Activated T-cell treated with anti-CD3 and anti-CD28 coated beads, Interleukin-2, amount 50 U/mL, for 48 hours (primary cell): ENCODE results near the gene CSNK1A1.
"Not testable (repeated sequence)": the region's sequence is repeated elsewhere in the genome, so short reads cannot be mapped to it uniquely, and the experiment has no call there.

Experiments used
- DNase-seq, 2 experiments: peaks; one replicate each; pipeline ENCODE4 v3.0.0-alpha.2; 2020

The CSNK1A1 gene

GRCh38 chr5:149572170-149572569 is 20.9 kb upstream of the CSNK1A1 start:
- DNase-seq = no peak

GRCh38 chr5:149567226-149567625 is 16.0 kb upstream of the CSNK1A1 start:
- DNase-seq = no peak

DNA sequence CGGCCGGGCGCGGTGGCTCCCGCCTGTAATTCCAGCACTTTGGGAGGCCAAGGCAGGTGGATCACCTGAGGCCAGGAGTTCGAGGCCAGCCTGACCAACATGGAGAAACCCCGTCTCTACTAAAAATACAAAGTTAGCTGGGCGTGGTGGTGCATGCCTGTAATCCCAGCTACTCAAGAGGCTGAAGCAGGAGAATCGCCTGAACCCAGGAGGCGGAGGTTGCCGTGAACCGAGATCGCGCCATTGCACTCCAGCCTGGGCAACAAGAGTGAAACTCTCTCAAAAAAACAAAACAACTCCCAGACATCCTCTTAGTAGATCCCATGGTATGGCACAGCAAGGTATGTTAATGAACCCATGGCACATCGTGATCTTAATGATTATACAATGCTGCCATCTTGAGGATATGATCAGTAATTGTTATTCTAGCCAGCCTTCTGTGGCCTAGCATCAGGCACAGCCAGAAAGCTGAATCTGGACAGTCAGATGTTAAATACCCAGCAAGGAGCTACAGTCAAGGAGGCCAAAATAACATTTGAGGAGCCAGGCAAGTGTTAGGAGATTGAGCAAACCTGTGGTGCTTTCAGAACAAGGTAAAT is 13.4 kb upstream of the CSNK1A1 start:
- peak; percentile 40 to 47 for DNase-seq

DNA sequence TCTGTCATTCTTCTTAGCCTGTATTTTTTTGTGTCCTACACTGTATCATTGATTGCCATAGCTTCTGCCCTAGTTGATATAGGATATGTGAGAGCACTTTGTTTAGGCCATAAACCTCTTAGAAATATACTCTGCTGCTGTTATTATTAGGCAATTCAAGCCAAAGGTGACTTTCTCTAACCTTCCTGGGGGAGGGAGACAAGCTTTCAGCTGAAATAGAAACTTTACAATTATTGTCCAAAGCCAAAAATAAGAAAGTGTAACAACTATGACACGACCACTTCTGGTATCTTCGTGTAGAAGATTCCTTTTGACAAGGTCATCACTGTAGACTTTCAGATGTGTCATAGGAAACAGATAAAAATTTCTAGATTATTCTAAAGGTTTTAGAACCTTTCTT is 12.2 kb upstream of the CSNK1A1 start:
- no peak for DNase-seq

GRCh38 chr5:149561848-149562247 is 10.6 kb upstream of the CSNK1A1 start:
- no peak for DNase-seq

DNA sequence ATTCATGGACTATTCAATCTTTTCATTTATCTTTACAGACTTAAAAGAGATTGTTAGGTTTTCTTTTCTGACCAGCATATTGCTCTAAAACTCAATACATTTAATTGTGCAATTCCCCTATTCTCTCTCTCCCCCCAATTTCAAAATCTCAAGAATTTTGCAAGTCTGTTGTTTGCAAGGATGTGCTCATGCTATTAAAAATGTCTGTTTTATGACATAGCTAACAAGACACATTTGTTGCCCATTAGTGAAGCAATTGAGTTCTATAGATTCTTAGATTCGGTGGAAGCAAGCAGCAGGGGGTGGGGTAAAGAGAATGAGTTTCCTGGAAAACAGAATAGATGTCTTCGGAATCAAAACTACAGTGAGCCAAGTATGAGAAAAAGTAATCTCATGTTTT is 8.5 kb upstream of the CSNK1A1 start:
- DNase-seq = no peak

DNA sequence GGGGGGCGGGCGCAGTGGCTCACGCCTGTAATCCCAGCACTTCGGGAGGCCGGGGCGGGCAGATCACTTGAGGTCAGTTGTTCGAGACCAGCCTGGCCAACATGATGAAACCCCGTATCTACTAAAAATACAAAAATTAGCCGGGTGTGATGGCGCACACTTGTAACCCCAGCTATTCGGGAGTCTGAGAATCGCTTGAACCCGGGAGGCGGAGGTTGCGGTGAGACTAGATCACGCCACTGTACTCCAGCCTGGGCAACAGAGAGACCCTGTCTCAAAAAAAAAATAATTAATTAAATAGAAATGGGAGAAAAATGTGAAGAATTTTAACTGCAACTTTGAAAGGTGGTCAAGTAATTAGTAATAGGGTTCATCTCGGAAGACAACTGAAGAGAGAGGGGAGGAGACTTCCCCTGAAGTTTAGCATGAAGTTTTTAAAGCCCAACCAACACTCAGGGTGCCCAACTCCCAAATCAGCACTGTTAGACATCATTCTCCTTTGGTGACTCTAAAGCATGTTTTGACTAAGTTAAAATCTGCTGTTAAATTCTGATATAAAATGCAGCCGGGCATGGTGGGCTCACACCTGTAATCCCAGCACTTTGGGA is 1.4 kb upstream of the CSNK1A1 start:
- DNase-seq = no peak

- DNase-seq = no peak
Measured at GRCh38 chr5:149552038-149552494, 827 bp upstream of the CSNK1A1 start.

DNA sequence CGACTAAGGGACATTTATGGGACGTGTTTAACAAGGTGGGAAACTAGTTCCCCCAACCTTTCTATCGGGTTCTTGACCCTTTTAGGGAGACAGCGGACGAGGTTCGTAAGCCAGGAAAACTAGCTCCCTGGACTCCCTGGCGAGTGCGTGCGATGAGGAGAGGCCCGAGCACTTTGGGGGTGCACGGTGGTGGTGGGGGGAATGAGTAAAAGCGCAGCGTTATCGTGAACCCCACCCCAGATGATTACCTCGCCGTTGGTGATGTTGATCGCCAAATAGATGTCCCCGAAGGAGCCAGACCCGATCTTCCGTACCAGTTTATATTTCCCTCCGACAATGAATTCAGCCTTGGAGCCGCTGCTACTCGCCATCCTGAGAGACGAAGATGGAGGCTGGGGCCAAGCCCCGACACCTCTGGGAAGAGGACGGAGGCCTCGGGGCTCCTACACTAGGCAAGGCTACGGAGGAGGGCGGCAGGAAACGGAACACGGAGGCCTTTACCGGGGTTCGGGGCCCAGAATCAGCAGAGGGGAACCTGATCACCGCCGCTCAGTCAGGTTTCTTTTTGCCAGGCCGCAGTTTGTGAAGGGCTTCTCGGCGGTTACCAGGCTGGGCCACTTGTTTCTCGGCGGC is 529 bp downstream of the CSNK1A1 start:
- no peak for DNase-seq

DNA sequence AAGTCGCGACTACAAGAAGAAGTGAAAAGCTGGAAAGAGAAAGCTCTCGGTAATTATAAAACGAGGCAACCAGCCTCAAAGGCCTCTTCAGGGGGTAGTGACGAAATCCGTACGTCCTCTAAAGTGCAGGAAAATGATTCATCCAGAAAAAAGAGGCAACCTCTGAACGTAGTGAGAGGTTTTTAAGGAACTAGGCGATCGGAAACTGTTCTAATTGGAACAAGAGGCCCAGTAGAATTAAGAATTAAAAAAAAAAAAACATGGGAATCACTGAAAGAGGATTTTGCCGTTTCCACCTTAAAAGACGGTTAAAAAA is 1.0 kb downstream of the CSNK1A1 start:
- DNase-seq = no peak

GRCh38 chr5:149549461-149550267 is 1.6 kb downstream of the CSNK1A1 start:
- DNase-seq = peak; percentile 59 to 63

DNA sequence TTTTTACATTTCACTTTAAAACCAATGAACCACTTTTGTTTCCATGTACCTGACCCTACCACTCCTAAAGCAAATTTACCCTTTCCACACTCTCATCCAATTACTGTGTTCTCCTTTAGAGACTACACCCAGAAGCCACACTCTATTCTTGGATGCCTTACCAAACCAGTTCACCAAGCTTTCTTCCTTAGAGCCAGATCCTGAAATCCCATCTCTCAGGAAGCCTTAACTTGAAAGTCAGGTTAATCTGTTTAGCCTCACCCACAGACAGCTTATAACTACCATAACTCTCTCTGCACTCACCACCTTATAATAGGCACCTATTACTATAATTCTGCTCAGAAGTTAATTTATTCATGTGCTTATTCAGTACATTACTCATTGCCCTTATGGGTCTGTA is 4.3 kb downstream of the CSNK1A1 start:
- no peak for DNase-seq

- no peak for DNase-seq
Measured at GRCh38 chr5:149545327-149545726, 5.9 kb downstream of the CSNK1A1 start.

DNA sequence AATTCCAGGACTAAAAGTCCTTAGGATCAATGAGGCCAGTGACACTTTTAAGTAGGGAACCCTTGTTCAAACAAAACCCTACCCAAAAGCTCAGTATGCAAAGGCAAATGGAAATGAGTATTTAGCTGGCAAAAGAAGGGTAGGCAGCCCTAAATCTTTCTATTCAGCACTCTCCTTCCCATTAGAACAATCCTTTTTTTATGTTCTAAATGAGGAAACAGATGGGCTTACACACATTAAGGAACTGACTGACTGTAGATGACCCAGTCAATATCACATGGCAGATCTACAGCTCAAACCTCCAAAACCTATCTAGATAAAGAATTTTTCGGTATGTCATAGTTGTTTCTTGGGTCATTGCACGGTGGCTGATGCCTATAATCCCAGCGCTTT is 7.2 kb downstream of the CSNK1A1 start:
- DNase-seq = no peak

DNA sequence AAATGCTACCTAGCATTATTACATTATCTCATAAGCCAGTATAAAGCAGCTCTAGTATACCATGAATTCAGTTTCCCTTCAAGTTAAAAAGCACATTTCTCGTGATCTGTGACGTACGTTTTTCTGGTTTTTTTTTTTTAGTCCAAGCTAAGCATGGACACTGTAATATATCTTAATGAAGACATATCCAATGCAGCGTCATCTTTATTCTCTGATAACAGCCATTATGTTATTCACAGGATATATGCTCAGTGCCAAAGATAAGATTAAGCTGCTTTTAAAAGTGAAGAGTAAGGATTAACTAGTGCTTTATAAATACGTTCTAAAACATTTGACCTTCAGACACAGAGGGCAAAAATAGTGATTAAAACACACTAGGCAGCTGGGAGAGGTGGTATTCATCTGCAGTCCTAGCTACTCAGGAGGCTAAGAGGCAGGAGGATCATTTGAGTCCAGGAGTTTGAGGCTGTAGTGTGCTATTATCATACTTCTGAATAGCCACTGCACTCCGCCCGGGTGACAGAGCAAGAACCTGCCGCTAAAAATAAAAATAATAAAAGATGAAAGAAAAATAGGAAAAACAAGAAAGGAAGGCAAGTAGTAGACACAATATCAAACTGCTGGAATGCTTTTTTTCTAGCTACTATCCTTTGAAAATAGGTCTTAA is 7.7 kb downstream of the CSNK1A1 start:
- no peak for DNase-seq

DNA sequence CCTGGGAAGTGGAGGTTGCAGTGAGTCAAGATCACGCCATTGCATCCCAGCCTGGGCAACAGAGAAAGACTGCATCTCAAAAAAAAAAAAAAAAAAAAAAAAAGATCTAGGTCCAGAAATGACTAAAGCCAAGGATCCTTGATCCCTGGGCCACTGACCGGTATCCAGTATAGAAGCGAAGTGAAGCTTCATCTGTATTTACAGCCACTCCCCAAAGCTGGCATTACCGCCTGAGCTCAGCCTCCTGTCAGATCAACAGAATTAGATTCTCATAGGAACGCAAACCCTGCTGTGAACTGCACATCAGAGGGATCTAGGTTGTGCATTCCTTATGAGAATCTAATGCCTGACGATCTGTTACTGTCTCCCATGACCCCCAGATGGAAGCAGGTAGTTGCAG is 9.3 kb downstream of the CSNK1A1 start:
- no peak for DNase-seq

GRCh38 chr5:149540089-149540488 is 11.2 kb downstream of the CSNK1A1 start:
- DNase-seq = no peak

- DNase-seq = no peak
Measured at GRCh38 chr5:149537374-149537975, 13.8 kb downstream of the CSNK1A1 start.

- DNase-seq = not testable (repeated sequence)
Measured at GRCh38 chr5:149535787-149536186, 15.5 kb downstream of the CSNK1A1 start.

DNA sequence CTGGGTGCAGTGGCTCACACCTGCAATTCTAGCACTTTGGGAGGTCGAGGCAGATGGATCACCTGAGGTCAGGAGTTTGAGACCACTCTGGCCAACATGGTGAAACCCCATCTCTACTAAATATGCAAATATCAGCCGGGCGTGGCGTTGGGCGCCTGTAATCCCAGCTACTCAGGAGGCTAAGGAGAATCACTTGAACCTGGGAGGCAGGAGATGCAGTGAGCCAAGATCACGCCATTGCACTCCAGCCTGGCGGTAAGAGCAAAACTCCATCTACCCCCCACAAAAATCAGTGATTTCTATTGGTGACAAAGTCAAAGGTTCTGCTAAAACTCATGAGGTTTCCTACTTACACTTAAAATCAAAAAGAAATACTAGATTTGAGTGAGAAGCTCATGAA is 18.8 kb downstream of the CSNK1A1 start:
- no peak for DNase-seq

DNA sequence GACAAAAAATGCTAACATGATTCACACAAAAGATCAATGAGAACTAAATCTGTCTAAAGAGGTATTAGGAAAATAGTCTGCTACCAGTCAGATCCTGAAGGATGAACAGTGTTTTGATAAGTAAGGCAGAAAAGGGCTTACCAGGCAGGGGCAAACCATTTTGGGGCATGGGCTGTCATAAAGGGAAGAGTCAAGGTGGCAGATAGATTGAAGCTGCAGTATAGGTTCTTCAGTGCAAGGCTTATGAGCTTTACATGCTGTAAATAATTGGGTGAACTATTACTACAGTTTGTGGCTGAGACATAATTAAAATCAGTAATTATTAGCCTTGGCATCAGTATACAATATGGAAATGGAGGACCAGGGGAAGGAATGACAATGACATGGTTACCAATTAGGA is 21.8 kb downstream of the CSNK1A1 start:
- DNase-seq = no peak

DNA sequence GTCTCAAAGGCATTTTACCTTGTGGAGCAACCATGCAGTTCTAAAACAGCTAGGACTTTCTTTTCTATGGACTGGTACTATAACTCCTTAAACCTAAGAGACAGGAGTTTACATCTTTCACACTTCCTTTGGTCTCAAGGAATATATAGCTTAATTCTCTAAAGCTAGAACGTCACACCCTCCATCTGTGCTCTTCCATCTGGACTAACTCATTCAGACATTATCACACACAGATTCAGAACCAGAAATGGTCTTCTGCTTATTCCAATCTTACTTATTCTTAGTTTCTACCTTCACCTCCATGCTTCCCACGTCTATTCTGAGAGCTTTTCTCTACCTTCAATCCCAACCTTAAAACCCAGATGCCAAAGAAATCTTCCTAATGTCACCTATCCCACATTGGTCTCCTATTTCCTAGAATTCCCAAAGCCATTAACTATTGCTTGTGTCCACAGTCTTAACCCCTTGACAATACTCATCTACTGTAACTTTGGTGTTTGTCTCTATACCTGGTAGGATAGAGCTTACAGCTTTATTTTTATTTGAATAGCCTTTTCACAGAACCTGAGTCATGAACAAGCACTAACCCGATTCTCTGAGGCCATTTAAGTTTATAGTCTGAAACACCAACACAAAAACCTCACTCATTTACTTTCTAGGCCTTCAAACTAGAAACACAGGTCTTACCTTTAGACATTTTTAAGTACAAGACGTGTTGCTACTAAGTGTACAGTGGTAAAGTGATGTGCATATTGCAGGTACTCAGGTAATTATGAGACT is 22.8 kb downstream of the CSNK1A1 start:
- no peak for DNase-seq
